Measurements from ENCODE around the gene SLC39A8.

SLC39A8 gene

DNA sequence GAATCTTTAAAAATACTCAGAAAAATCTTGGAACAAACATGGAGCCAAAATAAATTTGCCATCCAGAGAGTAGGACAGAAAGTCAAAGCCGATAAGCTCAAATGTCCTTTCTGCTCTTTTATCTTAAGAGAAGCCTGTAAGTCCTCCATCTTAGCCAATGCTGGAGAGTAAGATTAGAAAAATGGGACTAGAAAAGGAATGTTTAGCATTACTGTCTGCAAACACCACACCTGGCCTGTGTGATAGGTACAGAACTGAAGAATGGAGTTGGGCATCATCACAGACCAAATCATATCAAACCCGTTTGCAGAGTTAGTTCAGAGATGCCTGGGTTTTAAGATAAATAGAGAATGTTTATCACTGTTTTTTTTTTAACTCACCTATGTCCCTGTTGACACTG lies 10.5 kb upstream of the SLC39A8 start (continued):
- no peak for TF ChIP-seq ZBTB1 (tag by site-specific recombination; IDR thresholded peaks at IDR 0.05)
- TF ChIP-seq ZNF211 (tag by site-specific recombination; IDR thresholded peaks at IDR 0.05; ENCODE audit: low read depth) = no peak
- TF ChIP-seq, protein P1, sequence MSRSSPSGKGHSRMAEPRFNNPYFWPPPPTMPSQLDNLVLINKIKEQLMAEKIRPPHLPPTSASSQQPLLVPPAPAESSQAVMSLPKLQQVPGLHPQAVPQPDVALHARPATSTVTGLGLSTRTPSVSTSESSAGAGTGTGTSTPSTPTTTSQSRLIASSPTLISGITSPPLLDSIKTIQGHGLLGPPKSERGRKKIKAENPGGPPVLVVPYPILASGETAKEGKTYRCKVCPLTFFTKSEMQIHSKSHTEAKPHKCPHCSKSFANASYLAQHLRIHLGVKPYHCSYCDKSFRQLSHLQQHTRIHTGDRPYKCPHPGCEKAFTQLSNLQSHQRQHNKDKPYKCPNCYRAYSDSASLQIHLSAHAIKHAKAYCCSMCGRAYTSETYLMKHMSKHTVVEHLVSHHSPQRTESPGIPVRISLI (tag by site-specific recombination; IDR thresholded peaks at IDR 0.05) = no peak
- no peak for TF ChIP-seq ZNF768 (tag by site-specific recombination; IDR thresholded peaks at IDR 0.05)
- no peak for TF ChIP-seq ZNF112 (tag by site-specific recombination; IDR thresholded peaks at IDR 0.05)
- TF ChIP-seq, protein P2, sequence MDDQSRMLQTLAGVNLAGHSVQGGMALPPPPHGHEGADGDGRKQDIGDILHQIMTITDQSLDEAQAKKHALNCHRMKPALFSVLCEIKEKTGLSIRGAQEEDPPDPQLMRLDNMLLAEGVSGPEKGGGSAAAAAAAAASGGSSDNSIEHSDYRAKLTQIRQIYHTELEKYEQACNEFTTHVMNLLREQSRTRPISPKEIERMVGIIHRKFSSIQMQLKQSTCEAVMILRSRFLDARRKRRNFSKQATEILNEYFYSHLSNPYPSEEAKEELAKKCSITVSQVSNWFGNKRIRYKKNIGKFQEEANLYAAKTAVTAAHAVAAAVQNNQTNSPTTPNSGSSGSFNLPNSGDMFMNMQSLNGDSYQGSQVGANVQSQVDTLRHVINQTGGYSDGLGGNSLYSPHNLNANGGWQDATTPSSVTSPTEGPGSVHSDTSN (CRISPR knock-in tag; IDR thresholded peaks at IDR 0.05) = no peak
- TF ChIP-seq ZBTB17 (tag by site-specific recombination; IDR thresholded peaks at IDR 0.05) = no peak
- no peak for TF ChIP-seq ZNF416 (tag by site-specific recombination; IDR thresholded peaks at IDR 0.05)
- TF ChIP-seq, protein P3, sequence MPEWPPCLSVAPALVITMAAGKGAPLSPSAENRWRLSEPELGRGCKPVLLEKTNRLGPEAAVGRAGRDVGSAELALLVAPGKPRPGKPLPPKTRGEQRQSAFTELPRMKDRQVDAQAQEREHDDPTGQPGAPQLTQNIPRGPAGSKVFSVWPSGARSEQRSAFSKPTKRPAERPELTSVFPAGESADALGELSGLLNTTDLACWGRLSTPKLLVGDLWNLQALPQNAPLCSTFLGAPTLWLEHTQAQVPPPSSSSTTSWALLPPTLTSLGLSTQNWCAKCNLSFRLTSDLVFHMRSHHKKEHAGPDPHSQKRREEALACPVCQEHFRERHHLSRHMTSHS (tag by site-specific recombination; IDR thresholded peaks at IDR 0.05) = no peak
- no peak for TF ChIP-seq TCF7L2 (IDR thresholded peaks at IDR 0.05; ENCODE audit: borderline replicate concordance, low read depth, low read length)
- no peak for TF ChIP-seq ZNF555 (tag by site-specific recombination; conservative IDR thresholded peaks at IDR 0.05)

DNA sequence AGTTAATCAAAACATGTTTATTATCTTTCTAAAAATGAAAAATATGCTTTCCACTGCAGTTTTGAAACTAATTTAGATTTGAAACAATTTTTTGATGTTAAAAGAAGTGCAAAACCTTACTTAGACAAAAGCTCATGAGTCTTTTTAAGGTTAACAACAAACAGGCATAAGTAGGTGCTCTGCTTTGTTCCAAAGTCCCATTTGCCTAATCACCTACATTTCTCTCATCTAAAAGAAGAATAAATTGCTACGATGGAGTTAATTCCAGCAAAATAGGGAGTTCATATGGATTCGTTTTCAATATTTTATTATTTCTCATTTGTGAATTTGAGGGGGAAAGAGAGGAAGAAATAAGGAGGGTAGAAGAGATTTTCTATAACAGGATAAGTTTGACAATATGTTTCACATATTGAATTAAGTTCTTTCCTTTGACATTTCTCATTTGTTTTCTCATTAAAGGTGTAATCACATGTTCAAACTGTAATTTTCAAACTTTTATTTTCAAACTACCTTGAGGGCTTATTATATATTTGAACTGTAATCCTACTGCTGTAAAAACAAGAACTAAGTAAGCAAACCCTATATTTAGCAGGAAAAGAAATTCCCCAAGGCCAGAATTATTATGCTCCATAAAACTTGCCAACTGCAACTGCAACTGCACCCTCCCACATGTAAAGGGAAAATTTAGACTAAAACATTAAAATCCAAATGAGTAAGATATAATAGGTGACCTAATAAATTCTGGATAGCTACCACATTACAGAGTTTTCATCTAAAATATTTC lies 9.6 kb upstream of the SLC39A8 start:
- CTCF ChIA-PET = interaction anchor here (0.6 kb wide), 1 partner anchor 76 kb away, joined by 5 read pairs; no protein-coding TSS in a partner anchor
- no peaks in the 10 kb centered on the region for H3K4me1 ChIP-seq (ENCODE audit: control insufficient read depth, insufficient read depth, low read length)

More for the DNA sequence above, 9.6 kb upstream of the SLC39A8 start:
- Histone ChIP-seq H3K27ac (ENCODE audit: extremely low read depth, low read depth, low read length) (no peak overlapping the region), H3K9me3 (ENCODE audit: control insufficient read depth, insufficient read depth, low read depth, low read length) (no peaks in the 10 kb centered on the region), H3K4me3 (ENCODE audit: low read depth, low read length) (no peak overlapping the region), H3K36me3 (ENCODE audit: control insufficient read depth in 2 of 2, insufficient read depth in 1 of 2, low read length in 2 of 2) (no peaks in the 10 kb centered on the region)
- TF ChIP-seq, protein P4, sequence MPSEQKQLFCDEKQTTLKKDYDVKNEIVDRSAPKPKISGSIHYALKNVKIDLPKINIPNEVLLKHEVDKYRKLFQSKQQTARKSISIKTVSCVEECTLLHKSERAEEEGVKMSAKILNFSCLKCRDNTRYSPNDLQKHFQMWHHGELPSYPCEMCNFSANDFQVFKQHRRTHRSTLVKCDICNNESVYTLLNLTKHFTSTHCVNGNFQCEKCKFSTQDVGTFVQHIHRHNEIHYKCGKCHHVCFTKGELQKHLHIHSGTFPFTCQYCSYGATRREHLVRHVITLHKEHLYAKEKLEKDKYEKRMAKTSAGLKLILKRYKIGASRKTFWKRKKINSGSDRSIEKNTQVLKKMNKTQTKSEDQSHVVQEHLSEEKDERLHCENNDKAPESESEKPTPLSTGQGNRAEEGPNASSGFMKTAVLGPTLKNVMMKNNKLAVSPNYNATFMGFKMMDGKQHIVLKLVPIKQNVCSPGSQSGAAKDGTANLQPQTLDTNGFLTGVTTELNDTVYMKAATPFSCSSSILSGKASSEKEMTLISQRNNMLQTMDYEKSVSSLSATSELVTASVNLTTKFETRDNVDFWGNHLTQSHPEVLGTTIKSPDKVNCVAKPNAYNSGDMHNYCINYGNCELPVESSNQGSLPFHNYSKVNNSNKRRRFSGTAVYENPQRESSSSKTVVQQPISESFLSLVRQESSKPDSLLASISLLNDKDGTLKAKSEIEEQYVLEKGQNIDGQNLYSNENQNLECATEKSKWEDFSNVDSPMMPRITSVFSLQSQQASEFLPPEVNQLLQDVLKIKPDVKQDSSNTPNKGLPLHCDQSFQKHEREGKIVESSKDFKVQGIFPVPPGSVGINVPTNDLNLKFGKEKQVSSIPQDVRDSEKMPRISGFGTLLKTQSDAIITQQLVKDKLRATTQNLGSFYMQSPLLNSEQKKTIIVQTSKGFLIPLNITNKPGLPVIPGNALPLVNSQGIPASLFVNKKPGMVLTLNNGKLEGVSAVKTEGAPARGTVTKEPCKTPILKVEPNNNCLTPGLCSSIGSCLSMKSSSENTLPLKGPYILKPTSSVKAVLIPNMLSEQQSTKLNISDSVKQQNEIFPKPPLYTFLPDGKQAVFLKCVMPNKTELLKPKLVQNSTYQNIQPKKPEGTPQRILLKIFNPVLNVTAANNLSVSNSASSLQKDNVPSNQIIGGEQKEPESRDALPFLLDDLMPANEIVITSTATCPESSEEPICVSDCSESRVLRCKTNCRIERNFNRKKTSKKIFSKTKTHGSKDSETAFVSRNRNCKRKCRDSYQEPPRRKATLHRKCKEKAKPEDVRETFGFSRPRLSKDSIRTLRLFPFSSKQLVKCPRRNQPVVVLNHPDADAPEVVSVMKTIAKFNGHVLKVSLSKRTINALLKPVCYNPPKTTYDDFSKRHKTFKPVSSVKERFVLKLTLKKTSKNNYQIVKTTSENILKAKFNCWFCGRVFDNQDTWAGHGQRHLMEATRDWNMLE (tag by site-specific recombination; conservative IDR thresholded peaks at IDR 0.05; ENCODE audit: low read depth) = no peak
- TF ChIP-seq SP7 (tag by site-specific recombination; IDR thresholded peaks at IDR 0.05) = peak; percentile 93
- TF ChIP-seq, protein P5, sequence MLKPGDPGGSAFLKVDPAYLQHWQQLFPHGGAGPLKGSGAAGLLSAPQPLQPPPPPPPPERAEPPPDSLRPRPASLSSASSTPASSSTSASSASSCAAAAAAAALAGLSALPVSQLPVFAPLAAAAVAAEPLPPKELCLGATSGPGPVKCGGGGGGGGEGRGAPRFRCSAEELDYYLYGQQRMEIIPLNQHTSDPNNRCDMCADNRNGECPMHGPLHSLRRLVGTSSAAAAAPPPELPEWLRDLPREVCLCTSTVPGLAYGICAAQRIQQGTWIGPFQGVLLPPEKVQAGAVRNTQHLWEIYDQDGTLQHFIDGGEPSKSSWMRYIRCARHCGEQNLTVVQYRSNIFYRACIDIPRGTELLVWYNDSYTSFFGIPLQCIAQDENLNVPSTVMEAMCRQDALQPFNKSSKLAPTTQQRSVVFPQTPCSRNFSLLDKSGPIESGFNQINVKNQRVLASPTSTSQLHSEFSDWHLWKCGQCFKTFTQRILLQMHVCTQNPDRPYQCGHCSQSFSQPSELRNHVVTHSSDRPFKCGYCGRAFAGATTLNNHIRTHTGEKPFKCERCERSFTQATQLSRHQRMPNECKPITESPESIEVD (tag by site-specific recombination; IDR thresholded peaks at IDR 0.05) = peak; percentile 81
- peak; percentile 67; the same call in 1 of the 2 replicates for TF ChIP-seq OSR2 (tag by site-specific recombination; IDR thresholded peaks at IDR 0.05)
- TF ChIP-seq, protein P6, sequence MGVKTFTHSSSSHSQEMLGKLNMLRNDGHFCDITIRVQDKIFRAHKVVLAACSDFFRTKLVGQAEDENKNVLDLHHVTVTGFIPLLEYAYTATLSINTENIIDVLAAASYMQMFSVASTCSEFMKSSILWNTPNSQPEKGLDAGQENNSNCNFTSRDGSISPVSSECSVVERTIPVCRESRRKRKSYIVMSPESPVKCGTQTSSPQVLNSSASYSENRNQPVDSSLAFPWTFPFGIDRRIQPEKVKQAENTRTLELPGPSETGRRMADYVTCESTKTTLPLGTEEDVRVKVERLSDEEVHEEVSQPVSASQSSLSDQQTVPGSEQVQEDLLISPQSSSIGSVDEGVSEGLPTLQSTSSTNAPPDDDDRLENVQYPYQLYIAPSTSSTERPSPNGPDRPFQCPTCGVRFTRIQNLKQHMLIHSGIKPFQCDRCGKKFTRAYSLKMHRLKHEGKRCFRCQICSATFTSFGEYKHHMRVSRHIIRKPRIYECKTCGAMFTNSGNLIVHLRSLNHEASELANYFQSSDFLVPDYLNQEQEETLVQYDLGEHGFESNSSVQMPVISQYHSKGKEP (tag by site-specific recombination; IDR thresholded peaks at IDR 0.05) = peak; percentile 84
- POLR2A ChIA-PET = no interaction called here
